Neural cell (in vitro differentiated cells): ENCODE results near the gene HK2.

Experiments
- EP300 ChIP-seq: fragments of 450-650 bp; conservative IDR thresholded peaks from 2 replicates; pipeline ENCODE4 v1.6.1; 2014; ENCODE audit warnings: antibody characterized with exemption, mild to moderate bottlenecking, moderate library complexity; ENCODE audit not compliant: poor library complexity, severe bottlenecking
- EZH2 ChIP-seq: fragments of 200-600, 300-800 bp; shearing (Covaris generic), sonication (generic); IDR thresholded peaks from 2 replicates; pipeline ENCODE4 v1.6.1; 2014; ENCODE audit warnings: antibody characterized with exemption, low read length, borderline replicate concordance, mild to moderate bottlenecking; ENCODE audit not compliant: insufficient read depth, poor library complexity, severe bottlenecking
- POLR2AphosphoS5 ChIP-seq: IDR thresholded peaks from 2 replicates; pipeline ENCODE4 v1.6.1; 2012
- RAD21 ChIP-seq: fragments of 450-650 bp; conservative IDR thresholded peaks from 2 replicates; pipeline ENCODE4 v1.6.1; 2014; ENCODE audit warnings: antibody characterized with exemption, mild to moderate bottlenecking, moderate library complexity
- SMC3 ChIP-seq: fragments of 450-650 bp; conservative IDR thresholded peaks from 2 replicates; pipeline ENCODE4 v1.6.1; 2014; ENCODE audit warnings: antibody characterized with exemption, mild to moderate bottlenecking, moderate library complexity; ENCODE audit not compliant: poor library complexity
- TF ChIP-seq, protein P1 (sequence below): fragments of 450-650 bp; IDR thresholded peaks from 2 replicates; pipeline ENCODE4 v1.5.1; 2014; ENCODE audit warnings: antibody characterized with exemption, mild to moderate bottlenecking, moderate library complexity; ENCODE audit not compliant: poor library complexity, severe bottlenecking
- TF ChIP-seq, protein P2 (sequence below): IDR thresholded peaks from 2 replicates; pipeline ENCODE4 v1.6.1; 2012; ENCODE audit warnings: borderline replicate concordance

DNA sequence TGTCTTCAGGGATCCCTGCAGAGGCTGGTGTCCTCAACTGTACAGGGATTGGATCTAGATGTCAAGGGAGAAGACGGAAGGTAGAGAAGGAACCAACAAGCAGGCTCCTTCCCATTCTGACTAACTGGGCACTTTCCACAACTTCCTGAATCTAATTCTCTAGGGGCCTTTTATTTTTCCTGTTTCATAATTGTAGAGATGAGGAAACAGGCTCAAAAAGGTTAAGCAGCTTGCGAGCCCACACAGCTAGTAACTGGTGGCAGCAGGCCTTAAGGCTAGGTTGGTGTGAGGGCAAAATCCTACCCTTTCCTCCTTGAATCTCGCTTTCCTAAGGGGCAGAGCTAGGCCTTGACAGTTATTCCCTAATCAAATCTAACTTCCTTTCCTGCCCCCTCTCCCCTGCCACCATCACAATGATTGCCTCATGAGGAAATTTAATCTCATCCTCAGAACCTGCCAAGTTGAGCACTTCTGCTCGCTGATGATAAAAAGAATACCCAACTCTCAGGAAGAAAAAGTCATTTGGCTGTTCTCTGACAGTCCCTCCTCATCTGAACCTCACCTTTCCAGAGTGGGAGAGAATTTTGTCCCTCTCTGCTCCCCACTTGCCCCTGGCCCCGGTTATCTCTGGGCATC is 88.8 kb downstream of the HK2 start:
- TF ChIP-seq, protein P1, sequence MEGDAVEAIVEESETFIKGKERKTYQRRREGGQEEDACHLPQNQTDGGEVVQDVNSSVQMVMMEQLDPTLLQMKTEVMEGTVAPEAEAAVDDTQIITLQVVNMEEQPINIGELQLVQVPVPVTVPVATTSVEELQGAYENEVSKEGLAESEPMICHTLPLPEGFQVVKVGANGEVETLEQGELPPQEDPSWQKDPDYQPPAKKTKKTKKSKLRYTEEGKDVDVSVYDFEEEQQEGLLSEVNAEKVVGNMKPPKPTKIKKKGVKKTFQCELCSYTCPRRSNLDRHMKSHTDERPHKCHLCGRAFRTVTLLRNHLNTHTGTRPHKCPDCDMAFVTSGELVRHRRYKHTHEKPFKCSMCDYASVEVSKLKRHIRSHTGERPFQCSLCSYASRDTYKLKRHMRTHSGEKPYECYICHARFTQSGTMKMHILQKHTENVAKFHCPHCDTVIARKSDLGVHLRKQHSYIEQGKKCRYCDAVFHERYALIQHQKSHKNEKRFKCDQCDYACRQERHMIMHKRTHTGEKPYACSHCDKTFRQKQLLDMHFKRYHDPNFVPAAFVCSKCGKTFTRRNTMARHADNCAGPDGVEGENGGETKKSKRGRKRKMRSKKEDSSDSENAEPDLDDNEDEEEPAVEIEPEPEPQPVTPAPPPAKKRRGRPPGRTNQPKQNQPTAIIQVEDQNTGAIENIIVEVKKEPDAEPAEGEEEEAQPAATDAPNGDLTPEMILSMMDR = no peak
- no peak for TF ChIP-seq RAD21
- TF ChIP-seq SMC3 = no peak
- TF ChIP-seq, protein P2, sequence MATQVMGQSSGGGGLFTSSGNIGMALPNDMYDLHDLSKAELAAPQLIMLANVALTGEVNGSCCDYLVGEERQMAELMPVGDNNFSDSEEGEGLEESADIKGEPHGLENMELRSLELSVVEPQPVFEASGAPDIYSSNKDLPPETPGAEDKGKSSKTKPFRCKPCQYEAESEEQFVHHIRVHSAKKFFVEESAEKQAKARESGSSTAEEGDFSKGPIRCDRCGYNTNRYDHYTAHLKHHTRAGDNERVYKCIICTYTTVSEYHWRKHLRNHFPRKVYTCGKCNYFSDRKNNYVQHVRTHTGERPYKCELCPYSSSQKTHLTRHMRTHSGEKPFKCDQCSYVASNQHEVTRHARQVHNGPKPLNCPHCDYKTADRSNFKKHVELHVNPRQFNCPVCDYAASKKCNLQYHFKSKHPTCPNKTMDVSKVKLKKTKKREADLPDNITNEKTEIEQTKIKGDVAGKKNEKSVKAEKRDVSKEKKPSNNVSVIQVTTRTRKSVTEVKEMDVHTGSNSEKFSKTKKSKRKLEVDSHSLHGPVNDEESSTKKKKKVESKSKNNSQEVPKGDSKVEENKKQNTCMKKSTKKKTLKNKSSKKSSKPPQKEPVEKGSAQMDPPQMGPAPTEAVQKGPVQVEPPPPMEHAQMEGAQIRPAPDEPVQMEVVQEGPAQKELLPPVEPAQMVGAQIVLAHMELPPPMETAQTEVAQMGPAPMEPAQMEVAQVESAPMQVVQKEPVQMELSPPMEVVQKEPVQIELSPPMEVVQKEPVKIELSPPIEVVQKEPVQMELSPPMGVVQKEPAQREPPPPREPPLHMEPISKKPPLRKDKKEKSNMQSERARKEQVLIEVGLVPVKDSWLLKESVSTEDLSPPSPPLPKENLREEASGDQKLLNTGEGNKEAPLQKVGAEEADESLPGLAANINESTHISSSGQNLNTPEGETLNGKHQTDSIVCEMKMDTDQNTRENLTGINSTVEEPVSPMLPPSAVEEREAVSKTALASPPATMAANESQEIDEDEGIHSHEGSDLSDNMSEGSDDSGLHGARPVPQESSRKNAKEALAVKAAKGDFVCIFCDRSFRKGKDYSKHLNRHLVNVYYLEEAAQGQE = no peak
- TF ChIP-seq POLR2AphosphoS5 = no peak
- TF ChIP-seq EP300 = no peak
- no peak for TF ChIP-seq EZH2
